GM06990 (cell line): ENCODE measurements around the gene C14orf119.

Experiments used
- DNase-seq: peaks from one replicate; pipeline ENCODE4 v3.0.0-alpha.2; 2011; ENCODE audit not compliant: insufficient read length; ENCODE audit errors: extremely low read depth
- H3K27me3 ChIP-seq: replicated peaks from 2 replicates; pipeline ENCODE4 v1.6.0; 2011; ENCODE audit warnings: low read length; ENCODE audit not compliant: control insufficient read depth, insufficient read depth
- H3K36me3 ChIP-seq: 2 replicates; pipeline ENCODE4 v1.5.1; 2011; ENCODE audit warnings: low read length; ENCODE audit not compliant: control insufficient read depth, insufficient read depth
- H3K4me3 ChIP-seq: replicated peaks from 2 replicates; pipeline ENCODE4 v1.5.1; 2011; ENCODE audit warnings: low read depth, mild to moderate bottlenecking, control low read depth, low read length
- CTCF ChIP-seq: IDR thresholded peaks from 2 replicates; pipeline ENCODE4 v1.5.1; 2011; ENCODE audit warnings: low read length, control low read depth, mild to moderate bottlenecking, inconsistent platforms; ENCODE audit not compliant: insufficient read depth, poor library complexity, severe bottlenecking

Gene C14orf119

GRCh38 chr14:23094666-23095195, 574 bp upstream of the C14orf119 start, which contains the start of gene ACIN1:
Gene ACIN1, minus strand, starts transcription at chr14:23095136. Its CDS starts 24 bp downstream, at chr14:23095112.
- no peaks in the 10 kb centered on the region for H3K27me3 ChIP-seq
- H3K4me3 ChIP-seq = peak within 1 kb of the TSS; percentile 97
- peak; percentile 97 for DNase-seq
- no peak for TF ChIP-seq CTCF
- peaks cover 11% of the 10 kb centered on the region for H3K36me3 ChIP-seq

GRCh38 chr14:23097786-23098185, 2.5 kb downstream of the C14orf119 start:
- H3K4me3 ChIP-seq = no peak overlapping the region
- no peak for TF ChIP-seq CTCF
- no peak for DNase-seq
- H3K36me3 ChIP-seq = peaks cover 7% of the 10 kb centered on the region
- H3K27me3 ChIP-seq = no peaks in the 10 kb centered on the region

GRCh38 chr14:23099212-23099861, 4.0 kb downstream of the C14orf119 start:
- DNase-seq = no peak
- H3K27me3 ChIP-seq = no peaks in the 10 kb centered on the region
- peaks cover 7% of the 10 kb centered on the region for H3K36me3 ChIP-seq
- H3K4me3 ChIP-seq = no peak overlapping the region
- TF ChIP-seq CTCF = no peak

- DNase-seq = no peak
- H3K27me3 ChIP-seq = no peaks in the 10 kb centered on the region
- no peak for TF ChIP-seq CTCF
- no peak overlapping the region for H3K4me3 ChIP-seq
- peaks cover 7% of the 10 kb centered on the region for H3K36me3 ChIP-seq
Observed at GRCh38 chr14:23101213-23101970, 6.1 kb downstream of the C14orf119 start.

DNA sequence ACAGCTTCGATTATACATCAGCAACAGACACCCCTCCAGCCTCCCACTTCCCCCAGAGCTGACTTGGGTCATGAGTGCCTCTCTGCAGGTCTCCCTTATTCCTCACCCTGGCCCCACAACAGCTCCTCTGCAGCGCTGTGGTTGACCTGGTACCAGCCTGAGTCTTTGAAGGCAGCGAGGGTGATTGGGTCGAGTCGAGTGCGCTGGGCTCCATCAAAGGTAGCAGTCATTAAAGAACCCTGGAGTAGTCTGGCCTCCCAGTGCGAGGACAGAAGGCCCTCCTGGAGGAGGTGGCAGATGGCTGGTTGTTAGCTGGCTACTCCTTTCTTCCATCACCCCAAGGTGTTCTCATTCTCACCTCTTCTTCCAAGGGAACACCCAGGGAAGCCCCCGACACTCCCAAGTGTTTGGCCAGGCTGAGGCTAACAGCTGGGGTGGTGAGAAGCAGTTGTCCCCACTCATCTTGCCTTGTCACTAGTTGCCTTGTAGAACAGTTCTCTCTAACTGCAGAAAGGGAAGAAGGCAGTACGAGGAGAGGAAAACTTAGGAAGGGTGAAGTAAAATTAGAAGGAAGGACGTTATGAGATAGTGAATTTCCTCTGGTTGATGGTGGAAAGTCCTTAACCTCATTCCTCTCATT, 6.8 kb downstream of the C14orf119 start:
- TF ChIP-seq CTCF = no peak
- DNase-seq = no peak
- H3K36me3 ChIP-seq = peaks cover 7% of the 10 kb centered on the region
- no peak overlapping the region for H3K4me3 ChIP-seq
- no peaks in the 10 kb centered on the region for H3K27me3 ChIP-seq
